T47D (cell line): ENCODE measurements around the gene TMC7.

Experiments used
- DNase-seq, 2 experiments: peaks; one replicate each; pipeline versions ENCODE4 v3.0.0 to v3.0.0-alpha.2; 2011 to 2012; ENCODE audit warnings: low read depth in 1 of 2, low spot score in 1 of 2
- JUND ChIP-seq: IDR thresholded peaks from 2 replicates; pipeline ENCODE4 v1.6.1; 2012; ENCODE audit warnings: low read depth
- in situ Hi-C: cut with HindIII; loops from 2 replicates; pipeline ENCODE4 v1.10.0; 2016; ENCODE audit warnings: low sequenced_read_pairs, low pct_unique_long_range_greater_than_20kb

TMC7 gene

GRCh38 chr16:19094542-19095365 is 111.0 kb downstream of the TMC7 start:
- no peak for TF ChIP-seq JUND
- in situ Hi-C loops, result no loop called here
- DNase-seq, result peak in 1 of 2 experiments; percentile 67

GRCh38 chr16:19095654-19096053 is 111.9 kb downstream of the TMC7 start:
- in situ Hi-C loops, result no loop called here
- peak; percentile 50; the same call in 1 of the 2 replicates for TF ChIP-seq JUND
- DNase-seq, result peak in 1 of 2 experiments; percentile 73

- no peak for DNase-seq
- in situ Hi-C loops, result no loop called here
- no peak for TF ChIP-seq JUND
These were observed 114.4 kb downstream of the TMC7 start for GRCh38 chr16:19098173-19098572.

GRCh38 chr16:19102187-19102872 is 118.6 kb downstream of the TMC7 start:
- peak in 1 of 2 experiments; percentile 51 for DNase-seq
- no peak for TF ChIP-seq JUND
- in situ Hi-C loops, result no loop called here

- no peak for TF ChIP-seq JUND
- in situ Hi-C loops, result no loop called here
- no peak for DNase-seq
These were observed 120.9 kb downstream of the TMC7 start for GRCh38 chr16:19104607-19105006.

GRCh38 chr16:19105131-19105530 is 121.4 kb downstream of the TMC7 start:
- in situ Hi-C loops, result no loop called here
- no peak for DNase-seq
- no peak for TF ChIP-seq JUND

- DNase-seq, result no peak
- in situ Hi-C loops, result no loop called here
- TF ChIP-seq JUND, result no peak
These were observed 122.3 kb downstream of the TMC7 start for GRCh38 chr16:19105891-19106624.

GRCh38 chr16:19106625-19107020 is 122.9 kb downstream of the TMC7 start:
- in situ Hi-C loops, result no loop called here
- DNase-seq, result no peak
- TF ChIP-seq JUND, result no peak

GRCh38 chr16:19108409-19109287 is 124.9 kb downstream of the TMC7 start:
- in situ Hi-C loops, result no loop called here
- no peak for TF ChIP-seq JUND
- no peak for DNase-seq

- TF ChIP-seq JUND, result no peak
- in situ Hi-C loops, result no loop called here
- DNase-seq, result no peak
These were observed 125.5 kb downstream of the TMC7 start for GRCh38 chr16:19109288-19109664.

GRCh38 chr16:19110537-19111360 is 127.0 kb downstream of the TMC7 start:
- no peak for DNase-seq
- TF ChIP-seq JUND, result no peak
- in situ Hi-C loops, result no loop called here
